ENCODE results near the gene C19orf53.
A peak's percentile ranks its signal among the peaks of the same experiment; 100 is the strongest.

The C19orf53 gene

GRCh38 chr19:13774217-13775191 is at the start of gene C19orf53:
Gene C19orf53 (plus strand): TSS chr19:13774456. CDS start chr19:13774478, 22 bp downstream.
- TF ChIP-seq CTCF (conservative IDR thresholded peaks at IDR 0.05; ENCODE audit: low read length) = no peak; the same call in 1 of the 2 replicates
- peak; percentile 89 for DNase-seq (ENCODE audit: low read depth)
- H3K4me3 ChIP-seq (ENCODE audit: low read length) = peak within 1 kb of the TSS; percentile 93

GRCh38 chr19:13726323-13726722 is 47.9 kb upstream of the C19orf53 start:
- DNase-seq (ENCODE audit: low read depth) = no peak
- H3K4me3 ChIP-seq (ENCODE audit: low read length) = no peak overlapping the region
- TF ChIP-seq CTCF (conservative IDR thresholded peaks at IDR 0.05; ENCODE audit: low read length) = no peak

GRCh38 chr19:13727798-13728197 is 46.5 kb upstream of the C19orf53 start:
- no peak overlapping the region for H3K4me3 ChIP-seq (ENCODE audit: low read length)
- DNase-seq (ENCODE audit: low read depth) = peak; percentile 76
- no peak for TF ChIP-seq CTCF (conservative IDR thresholded peaks at IDR 0.05; ENCODE audit: low read length)

- peak; percentile 30 for DNase-seq (ENCODE audit: low read depth)
- H3K4me3 ChIP-seq (ENCODE audit: low read length) = no peak overlapping the region
- TF ChIP-seq CTCF (conservative IDR thresholded peaks at IDR 0.05; ENCODE audit: low read length) = no peak
Measured at GRCh38 chr19:13729859-13730258, 44.4 kb upstream of the C19orf53 start.

GRCh38 chr19:13731147-13731964 is 42.9 kb upstream of the C19orf53 start:
- H3K4me3 ChIP-seq (ENCODE audit: low read length) = peak overlapping the region; percentile 84
- no peak for TF ChIP-seq CTCF (conservative IDR thresholded peaks at IDR 0.05; ENCODE audit: low read length)
- DNase-seq (ENCODE audit: low read depth) = peak; percentile 97

GRCh38 chr19:13732337-13732736 is 41.9 kb upstream of the C19orf53 start:
- H3K4me3 ChIP-seq (ENCODE audit: low read length) = peak overlapping the region; percentile 84
- DNase-seq (ENCODE audit: low read depth) = no peak
- no peak for TF ChIP-seq CTCF (conservative IDR thresholded peaks at IDR 0.05; ENCODE audit: low read length)

All from AG10803 (cell line).